CD4-positive, alpha-beta T cell treated with Interleukin-15 for 1 hour (primary cell): ENCODE measurements around the gene WBP1L.
A peak's percentile ranks its signal among the peaks of the same experiment; 100 is the strongest.
"Not testable (repeated sequence)": the region's sequence is repeated elsewhere in the genome, so short reads cannot be mapped to it uniquely, and the experiment has no call there.

ENCODE experiments used
- DNase-seq: peaks from one replicate; pipeline ENCODE4 v3.0.0-alpha.2; 2020

WBP1L gene

GRCh38 chr10:102726274-102726673, 17.5 kb upstream of the WBP1L start:
- DNase-seq: no peak

- no peak for DNase-seq
Observed at GRCh38 chr10:102727037-102727818, 16.5 kb upstream of the WBP1L start.

- peak; percentile 64 for DNase-seq
Observed at GRCh38 chr10:102729029-102730026, 14.4 kb upstream of the WBP1L start.

- DNase-seq: no peak
Observed at GRCh38 chr10:102731222-102731800, 12.4 kb upstream of the WBP1L start.

- DNase-seq: no peak
Observed at GRCh38 chr10:102732661-102733060, 11.1 kb upstream of the WBP1L start.

- no peak for DNase-seq
Observed at GRCh38 chr10:102735065-102735562, 8.6 kb upstream of the WBP1L start.

- no peak for DNase-seq
Observed at GRCh38 chr10:102738692-102739121, 5.0 kb upstream of the WBP1L start.

- DNase-seq: no peak
Observed at GRCh38 chr10:102740229-102740628, 3.5 kb upstream of the WBP1L start.

- no peak for DNase-seq
Observed at GRCh38 chr10:102741726-102742237, 2.0 kb upstream of the WBP1L start.

- DNase-seq: not testable (repeated sequence)
Observed at GRCh38 chr10:102742313-102742712, 1.4 kb upstream of the WBP1L start.

GRCh38 chr10:102743078-102743587, 615 bp upstream of the WBP1L start:
- DNase-seq: no peak

- no peak for DNase-seq
Observed at GRCh38 chr10:102744374-102745051, 765 bp downstream of the WBP1L start.

- DNase-seq: no peak
Observed at GRCh38 chr10:102745157-102745556, 1.4 kb downstream of the WBP1L start.

GRCh38 chr10:102752266-102752930, 8.7 kb downstream of the WBP1L start:
- no peak for DNase-seq

- DNase-seq: peak; percentile 20
Observed at GRCh38 chr10:102752934-102753664, 9.4 kb downstream of the WBP1L start.

- DNase-seq: no peak
Observed at GRCh38 chr10:102753718-102754117, 10.0 kb downstream of the WBP1L start.

GRCh38 chr10:102757323-102757722, 13.6 kb downstream of the WBP1L start:
- no peak for DNase-seq

- no peak for DNase-seq
Observed at GRCh38 chr10:102758240-102758932, 14.6 kb downstream of the WBP1L start.

- not testable (repeated sequence) for DNase-seq
Observed at GRCh38 chr10:102758933-102759262, 15.2 kb downstream of the WBP1L start.
